OCI-LY1 (cell line): ENCODE data around the gene APPL1.

Experiments used
- H2AFZ ChIP-seq: fragments of 200-600 bp; sonication (generic), shearing (Covaris generic); 2 replicates; pipeline ENCODE4 v1.6.0; 2014; ENCODE audit warnings: antibody characterized with exemption, mild to moderate bottlenecking, low read length
- H3F3A ChIP-seq: fragments of 200-600 bp; sonication (generic), shearing (Covaris generic); 2 replicates; pipeline ENCODE4 v1.6.0; 2014; ENCODE audit warnings: mild to moderate bottlenecking, antibody characterized with exemption, low read length, moderate library complexity; ENCODE audit not compliant: insufficient read depth
- H3K27ac ChIP-seq: fragments of 200-600 bp; sonication (generic); 2 replicates; pipeline ENCODE4 v1.5.1; 2014; ENCODE audit warnings: low read length, mixed run types, mild to moderate bottlenecking, low read depth; ENCODE audit not compliant: poor library complexity, severe bottlenecking
- H3K27me3 ChIP-seq: fragments of 200-600 bp; sonication (generic); 2 replicates; pipeline ENCODE4 v1.6.0; 2014; ENCODE audit warnings: antibody characterized with exemption, mild to moderate bottlenecking, low read length, moderate library complexity; ENCODE audit not compliant: insufficient read depth
- H3K36me3 ChIP-seq: fragments of 200-600 bp; sonication (generic); 2 replicates; pipeline ENCODE4 v1.6.1; 2014; ENCODE audit warnings: mild to moderate bottlenecking, antibody characterized with exemption, low read length, moderate library complexity, mixed read lengths; ENCODE audit not compliant: insufficient read depth
- H3K4me1 ChIP-seq: fragments of 200-600 bp; sonication (generic); 2 replicates; pipeline ENCODE4 v1.5.1; 2014; ENCODE audit warnings: mild to moderate bottlenecking, low read length, moderate library complexity; ENCODE audit not compliant: insufficient read depth, severe bottlenecking
- H3K4me2 ChIP-seq: fragments of 200-600 bp; sonication (generic), shearing (Covaris generic); 2 replicates; pipeline ENCODE4 v1.6.1; 2014; ENCODE audit warnings: low read length
- H3K4me3 ChIP-seq: fragments of 200-600 bp; sonication (generic); 2 replicates; pipeline ENCODE4 v1.5.1; 2014; ENCODE audit warnings: low read length, low read depth, mild to moderate bottlenecking, mixed read lengths; ENCODE audit not compliant: poor library complexity, severe bottlenecking
- H3K79me2 ChIP-seq: fragments of 200-600 bp; shearing (Covaris generic); 2 replicates; pipeline ENCODE4 v1.6.1; 2016; ENCODE audit warnings: mixed run types, low read length, mixed read lengths; ENCODE audit not compliant: insufficient read depth
- H3K9ac ChIP-seq: fragments of 200-600 bp; sonication (generic), shearing (Covaris generic); 2 replicates; pipeline ENCODE4 v1.6.1; 2014; ENCODE audit warnings: mild to moderate bottlenecking, low read length, mixed read lengths
- H3K9me2 ChIP-seq: fragments of 200-600 bp; sonication (generic), shearing (Covaris generic); 2 replicates; pipeline ENCODE4 v1.6.1; 2014; ENCODE audit warnings: low read depth, mild to moderate bottlenecking, low read length, mixed read lengths
- H3K9me3 ChIP-seq: fragments of 200-600 bp; shearing (Covaris generic); 2 replicates; pipeline ENCODE4 v1.6.1; 2014; ENCODE audit warnings: low read length, mixed read lengths
- H4K20me1 ChIP-seq: fragments of 200-600 bp; sonication (generic), shearing (Covaris generic); 2 replicates; pipeline ENCODE4 v1.6.0; 2016; ENCODE audit warnings: mild to moderate bottlenecking, low read length; ENCODE audit not compliant: insufficient read depth
- EZH2 ChIP-seq: fragments of 200-600 bp; sonication (generic), shearing (Covaris generic); IDR thresholded peaks from 2 replicates; pipeline ENCODE4 v1.8.0; 2017; ENCODE audit warnings: borderline replicate concordance, mixed run types, mild to moderate bottlenecking, antibody characterized with exemption, low read length, moderate library complexity, mixed read lengths
- TF ChIP-seq, protein P1 (sequence below): fragments of 200-600 bp; sonication (generic), shearing (Covaris generic); IDR thresholded peaks from 2 replicates; pipeline ENCODE4 v1.5.1; 2017; ENCODE audit warnings: mild to moderate bottlenecking, antibody characterized with exemption, low read length, moderate library complexity, mixed read lengths

APPL1 gene

DNA sequence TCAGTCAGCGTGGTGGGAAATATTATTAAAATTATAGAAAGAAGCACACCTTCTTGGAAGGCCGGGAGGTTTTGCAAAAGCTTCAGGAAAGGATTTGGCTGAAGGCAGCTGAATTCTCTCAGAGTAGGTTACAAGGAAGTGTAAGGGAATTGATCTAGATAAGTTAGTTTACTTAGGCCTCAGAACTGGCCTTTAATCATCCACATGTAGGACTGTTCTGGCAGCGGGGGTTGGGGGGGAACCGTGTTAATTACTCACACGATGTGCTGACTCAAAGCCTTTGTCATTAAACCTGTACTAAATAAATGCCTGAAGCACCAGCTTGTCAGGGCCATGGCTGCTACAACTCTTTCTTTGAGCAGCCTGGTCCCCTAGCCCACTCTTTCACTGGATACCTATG is 52.2 kb downstream of the APPL1 start:
- no peaks in the 10 kb centered on the region for H3K9me2 ChIP-seq
- H3K9me3 ChIP-seq: no peaks in the 10 kb centered on the region
- TF ChIP-seq, protein P1, sequence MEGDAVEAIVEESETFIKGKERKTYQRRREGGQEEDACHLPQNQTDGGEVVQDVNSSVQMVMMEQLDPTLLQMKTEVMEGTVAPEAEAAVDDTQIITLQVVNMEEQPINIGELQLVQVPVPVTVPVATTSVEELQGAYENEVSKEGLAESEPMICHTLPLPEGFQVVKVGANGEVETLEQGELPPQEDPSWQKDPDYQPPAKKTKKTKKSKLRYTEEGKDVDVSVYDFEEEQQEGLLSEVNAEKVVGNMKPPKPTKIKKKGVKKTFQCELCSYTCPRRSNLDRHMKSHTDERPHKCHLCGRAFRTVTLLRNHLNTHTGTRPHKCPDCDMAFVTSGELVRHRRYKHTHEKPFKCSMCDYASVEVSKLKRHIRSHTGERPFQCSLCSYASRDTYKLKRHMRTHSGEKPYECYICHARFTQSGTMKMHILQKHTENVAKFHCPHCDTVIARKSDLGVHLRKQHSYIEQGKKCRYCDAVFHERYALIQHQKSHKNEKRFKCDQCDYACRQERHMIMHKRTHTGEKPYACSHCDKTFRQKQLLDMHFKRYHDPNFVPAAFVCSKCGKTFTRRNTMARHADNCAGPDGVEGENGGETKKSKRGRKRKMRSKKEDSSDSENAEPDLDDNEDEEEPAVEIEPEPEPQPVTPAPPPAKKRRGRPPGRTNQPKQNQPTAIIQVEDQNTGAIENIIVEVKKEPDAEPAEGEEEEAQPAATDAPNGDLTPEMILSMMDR: no peak
- no peak for TF ChIP-seq EZH2
- H4K20me1 ChIP-seq: no peaks in the 10 kb centered on the region
- no peak overlapping the region for H3K9ac ChIP-seq
- H3K27ac ChIP-seq: no peak overlapping the region
- H3K36me3 ChIP-seq: peaks cover 1% of the 10 kb centered on the region
- H3K79me2 ChIP-seq: no peaks in the 10 kb centered on the region
- H3K27me3 ChIP-seq: no peaks in the 10 kb centered on the region
- H3K4me2 ChIP-seq: no peak overlapping the region
- no peaks in the 10 kb centered on the region for H3F3A ChIP-seq
- H2AFZ ChIP-seq: no peak overlapping the region
- no peak overlapping the region for H3K4me3 ChIP-seq
- H3K4me1 ChIP-seq: no peaks in the 10 kb centered on the region

DNA sequence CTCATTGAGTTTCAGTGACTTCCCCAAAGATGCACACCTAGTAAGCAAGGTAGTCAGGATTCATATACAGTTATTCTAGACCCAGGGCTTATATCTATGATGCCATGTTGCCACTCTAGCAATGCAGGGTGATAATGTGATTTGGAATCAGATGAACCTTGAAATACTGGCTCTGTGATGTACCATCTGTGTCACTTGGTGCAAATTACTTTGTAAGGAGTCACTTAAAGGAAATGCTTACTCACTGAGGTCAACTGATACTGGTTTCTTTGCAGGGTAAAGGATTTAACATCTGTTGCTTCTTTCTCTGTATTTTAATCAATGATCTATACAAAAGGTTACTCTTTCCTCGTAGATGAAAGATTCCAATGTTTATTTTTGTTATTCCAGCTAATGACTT is 54.2 kb downstream of the APPL1 start:
- H3K27me3 ChIP-seq: no peaks in the 10 kb centered on the region
- H3K4me3 ChIP-seq: no peak overlapping the region
- H3K27ac ChIP-seq: no peak overlapping the region
- no peaks in the 10 kb centered on the region for H3F3A ChIP-seq
- H3K79me2 ChIP-seq: no peaks in the 10 kb centered on the region
- TF ChIP-seq, protein P1: no peak
- no peak for TF ChIP-seq EZH2
- H3K9me2 ChIP-seq: no peaks in the 10 kb centered on the region
- no peaks in the 10 kb centered on the region for H4K20me1 ChIP-seq
- H3K9me3 ChIP-seq: 0 out of 2 replicates have a peak, but pooled peaks cover 4% of the 10 kb centered on the region
- H3K4me1 ChIP-seq: no peaks in the 10 kb centered on the region
- H3K4me2 ChIP-seq: no peak overlapping the region
- H2AFZ ChIP-seq: no peak overlapping the region
- no peaks in the 10 kb centered on the region; the same call in 1 of the 2 replicates for H3K36me3 ChIP-seq
- H3K9ac ChIP-seq: no peak overlapping the region

DNA sequence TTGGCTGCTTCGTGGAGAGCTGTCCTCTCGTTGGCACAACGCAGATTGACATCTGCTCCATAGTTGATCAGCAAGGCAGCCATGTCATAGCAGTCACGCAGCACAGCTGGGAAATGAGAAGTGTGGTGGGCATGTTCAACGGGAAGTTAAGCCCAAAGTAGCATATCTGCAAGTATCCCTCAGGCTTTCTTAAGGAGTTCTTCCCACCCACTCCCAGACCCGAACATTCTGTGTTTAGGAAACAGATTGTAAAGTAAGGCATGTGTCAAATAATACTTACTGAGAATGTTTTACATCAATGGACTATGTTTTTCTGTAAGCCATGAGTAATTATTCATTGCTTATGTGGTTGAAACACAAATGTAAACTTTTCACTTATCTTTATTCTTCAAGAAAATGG is 55.8 kb downstream of the APPL1 start:
- Histone ChIP-seq H3K27me3 (no peaks in the 10 kb centered on the region), H3K27ac (no peak overlapping the region), H2AFZ (no peak overlapping the region), H3K4me1 (no peaks in the 10 kb centered on the region), H3K9me3 (0 out of 2 replicates have a peak, but pooled peaks cover 4% of the 10 kb centered on the region), H3K36me3 (no peaks in the 10 kb centered on the region; the same call in 1 of the 2 replicates), H3F3A (no peaks in the 10 kb centered on the region), H3K4me3 (no peak overlapping the region), H3K4me2 (no peak overlapping the region), H3K9ac (no peak overlapping the region), H3K9me2 (no peaks in the 10 kb centered on the region), H4K20me1 (no peaks in the 10 kb centered on the region), H3K79me2 (no peaks in the 10 kb centered on the region)
- no peak for TF ChIP-seq EZH2
- TF ChIP-seq, protein P1: no peak
